ENCODE data around the gene FER.
A peak's percentile ranks its signal among the peaks of the same experiment; 100 is the strongest.
"Not testable (repeated sequence)": the region's sequence is repeated elsewhere in the genome, so short reads cannot be mapped to it uniquely, and the experiment has no call there.

FER gene

GRCh38 chr5:109141222-109142200, 393.8 kb downstream of the FER start:
- DNase-seq = peak; percentile 18

- DNase-seq = no peak
These were observed 395.3 kb downstream of the FER start for GRCh38 chr5:109143031-109143430.

GRCh38 chr5:109145139-109145538, 397.4 kb downstream of the FER start:
- no peak for DNase-seq

GRCh38 chr5:109146591-109146990, 398.9 kb downstream of the FER start:
- DNase-seq = no peak

- no peak for DNase-seq
These were observed 404.9 kb downstream of the FER start for GRCh38 chr5:109152565-109152964.

GRCh38 chr5:109155625-109156024, 407.9 kb downstream of the FER start:
- no peak for DNase-seq

- no peak for DNase-seq
These were observed 409.2 kb downstream of the FER start for GRCh38 chr5:109156885-109157284.

GRCh38 chr5:109160468-109160867, 412.8 kb downstream of the FER start:
- DNase-seq = no peak

GRCh38 chr5:109161914-109162683, 414.4 kb downstream of the FER start:
- DNase-seq = no peak

GRCh38 chr5:109163336-109163735, 415.6 kb downstream of the FER start:
- no peak for DNase-seq

- no peak for DNase-seq
These were observed 416.3 kb downstream of the FER start for GRCh38 chr5:109164001-109164400.

- DNase-seq = no peak
These were observed 419.9 kb downstream of the FER start for GRCh38 chr5:109167586-109167985.

GRCh38 chr5:109168151-109168550, 420.5 kb downstream of the FER start:
- DNase-seq = no peak

- DNase-seq = no peak
These were observed 423.1 kb downstream of the FER start for GRCh38 chr5:109170629-109171350.

- DNase-seq = not testable (repeated sequence)
These were observed 423.9 kb downstream of the FER start for GRCh38 chr5:109171437-109172073.

GRCh38 chr5:109173036-109173794, 425.5 kb downstream of the FER start:
- DNase-seq = no peak

- DNase-seq = no peak
These were observed 429.5 kb downstream of the FER start for GRCh38 chr5:109177227-109177626.

- DNase-seq = no peak
These were observed 430.1 kb downstream of the FER start for GRCh38 chr5:109177782-109178181.

- no peak for DNase-seq
These were observed 433.0 kb downstream of the FER start for GRCh38 chr5:109180668-109181067.

- no peak for DNase-seq
These were observed 439.1 kb downstream of the FER start for GRCh38 chr5:109186759-109187158.

- DNase-seq = peak; percentile 6
These were observed 443.5 kb downstream of the FER start for GRCh38 chr5:109191153-109191558.

- no peak for DNase-seq
These were observed 444.3 kb downstream of the FER start for GRCh38 chr5:109192027-109192426.
